PC-3 (cell line): ENCODE results near the gene STRAP.

Experiments used
- CTCF ChIP-seq: fragments of 300-600 bp; sonication (generic); conservative IDR thresholded peaks from 2 replicates; pipeline ENCODE4 v1.5.1; 2017; ENCODE audit warnings: antibody characterized with exemption, low read depth, mild to moderate bottlenecking, low read length
- EZH2 ChIP-seq: fragments of 300-600 bp; sonication (generic); IDR thresholded peaks from one replicate; pipeline ENCODE4 v1.6.1; 2017; ENCODE audit warnings: antibody characterized with exemption, mild to moderate bottlenecking, low read length; ENCODE audit not compliant: unreplicated experiment

- TF ChIP-seq CTCF = no peak
- TF ChIP-seq EZH2 = no peak
These were observed 46.2 kb downstream of the STRAP start for GRCh38 chr12:15928346-15928745.
